ENCODE data around the gene HTR3D.
"Not testable (repeated sequence)": the region's sequence is repeated elsewhere in the genome, so short reads cannot be mapped to it uniquely, and the experiment has no call there.

The HTR3D gene

DNA sequence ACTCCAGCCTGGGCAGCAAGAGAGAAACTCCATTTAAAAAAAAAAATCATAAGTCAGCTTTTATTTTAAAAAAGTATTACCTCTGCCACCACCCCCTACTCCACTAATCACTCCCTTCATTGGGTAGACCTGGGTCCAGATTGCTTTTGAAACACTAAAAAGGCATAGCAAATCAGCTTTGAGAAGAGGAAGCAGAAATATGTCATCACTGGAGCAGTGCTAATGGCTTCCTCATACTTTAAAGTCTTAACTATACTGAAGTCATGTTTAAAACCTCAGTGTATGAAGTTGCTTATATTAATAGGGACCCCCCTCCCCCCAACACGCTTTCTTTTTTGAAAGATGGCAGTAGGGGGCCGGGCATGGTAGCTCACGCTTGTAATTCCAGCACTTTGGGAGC, 1.0 kb upstream of the HTR3D start:
- Histone ChIP-seq H3K27ac (replicated peaks; ENCODE audit: low read length) (no peak overlapping the region), H3K18ac (ENCODE audit: low read length) (no peak overlapping the region), H3K14ac (ENCODE audit: low read length) (no peak overlapping the region), H3K4ac (ENCODE audit: low read length) (no peak overlapping the region), H4K91ac (ENCODE audit: low read depth, low read length, poor library complexity) (no peak overlapping the region), H3K27me3 (ENCODE audit: control insufficient read depth in 3 of 3, insufficient read depth in 3 of 3, low read depth in 1 of 3, low read length in 3 of 3) (peaks cover 0 to 3% (median 0%) of the 10 kb centered on the region in 3 experiments), H2BK15ac (ENCODE audit: low read length) (no peak overlapping the region), H3K9me3 (replicated peaks in 1 of 2; ENCODE audit: control insufficient read depth in 2 of 2, insufficient read depth in 1 of 2, low read depth in 1 of 2, low read length in 2 of 2) (no peaks in the 10 kb centered on the region), H3K4me1 (ENCODE audit: control insufficient read depth in 2 of 2, insufficient read depth in 1 of 2, low read depth in 1 of 2, low read length in 2 of 2) (no peaks in the 10 kb centered on the region), H2BK12ac (ENCODE audit: low read length) (no peak overlapping the region), H3K36me3 (replicated peaks in 1 of 2; ENCODE audit: control insufficient read depth in 2 of 2, insufficient read depth in 2 of 2, low read length in 2 of 2) (no peaks in the 10 kb centered on the region), H3K4me2 (ENCODE audit: insufficient read depth, low read length, poor library complexity, severe bottlenecking) (no peak overlapping the region), H3K23ac (ENCODE audit: low read depth, low read length, poor library complexity) (no peak overlapping the region), H2BK5ac (ENCODE audit: low read length) (no peak overlapping the region), H3K79me1 (ENCODE audit: low read depth, low read length) (no peaks in the 10 kb centered on the region), H3K9ac (ENCODE audit: low read depth, low read length, poor library complexity) (no peak overlapping the region), H3K4me3 (ENCODE audit: low read length in 2 of 2) (no peak overlapping the region), H2AK5ac (ENCODE audit: low read depth, low read length) (no peak overlapping the region), H4K8ac (ENCODE audit: low read depth, low read length) (no peak overlapping the region), H2AFZ (ENCODE audit: low read length) (no peak overlapping the region), H2BK120ac (ENCODE audit: low read depth, low read length) (no peak overlapping the region)
- DNase-seq (ENCODE audit: low spot score), result no peak
- WGBS, 2 donors (ENCODE audit: extremely low coverage in 2 of 2, insufficient read length in 2 of 2, insufficient replicate concordance in 1 of 2), result no CpG with 5 or more reads among the region's 3 CpGs

- Histone ChIP-seq H2BK5ac (ENCODE audit: low read length) (no peak overlapping the region), H3K27me3 (ENCODE audit: control insufficient read depth in 3 of 3, insufficient read depth in 3 of 3, low read depth in 1 of 3, low read length in 3 of 3) (peaks cover 0 to 27% (median 0%) of the 10 kb centered on the region in 3 experiments), H2BK15ac (ENCODE audit: low read length) (no peak overlapping the region), H3K9me3 (replicated peaks in 1 of 2; ENCODE audit: control insufficient read depth in 2 of 2, insufficient read depth in 1 of 2, low read depth in 1 of 2, low read length in 2 of 2) (no peaks in the 10 kb centered on the region), H3K36me3 (replicated peaks in 1 of 2; ENCODE audit: control insufficient read depth in 2 of 2, insufficient read depth in 2 of 2, low read length in 2 of 2) (no peaks in the 10 kb centered on the region), H4K91ac (ENCODE audit: low read depth, low read length, poor library complexity) (no peak overlapping the region), H2BK120ac (ENCODE audit: low read depth, low read length) (no peak overlapping the region), H3K4ac (ENCODE audit: low read length) (no peak overlapping the region), H3K27ac (replicated peaks; ENCODE audit: low read length) (no peak overlapping the region), H3K79me1 (ENCODE audit: low read depth, low read length) (no peaks in the 10 kb centered on the region), H4K8ac (ENCODE audit: low read depth, low read length) (no peak overlapping the region), H3K4me3 (ENCODE audit: low read length in 2 of 2) (no peak overlapping the region), H2AK5ac (ENCODE audit: low read depth, low read length) (no peak overlapping the region), H2BK12ac (ENCODE audit: low read length) (no peak overlapping the region), H3K4me2 (ENCODE audit: insufficient read depth, low read length, poor library complexity, severe bottlenecking) (no peak overlapping the region), H3K23ac (ENCODE audit: low read depth, low read length, poor library complexity) (no peak overlapping the region), H2AFZ (ENCODE audit: low read length) (no peak overlapping the region), H3K14ac (ENCODE audit: low read length) (no peak overlapping the region), H3K4me1 (ENCODE audit: control insufficient read depth in 2 of 2, insufficient read depth in 1 of 2, low read depth in 1 of 2, low read length in 2 of 2) (no peaks in the 10 kb centered on the region), H3K9ac (ENCODE audit: low read depth, low read length, poor library complexity) (no peak overlapping the region), H3K18ac (ENCODE audit: low read length) (no peak overlapping the region)
- DNase-seq (ENCODE audit: low spot score), result no peak
- no CpG with 5 or more reads among the region's 7 CpGs for WGBS, 2 donors (ENCODE audit: extremely low coverage in 2 of 2, insufficient read length in 2 of 2, insufficient replicate concordance in 1 of 2)
Observed at GRCh38 chr3:184037816-184038215, 6.3 kb downstream of the HTR3D start.

- H2BK120ac ChIP-seq (ENCODE audit: low read depth, low read length); H3K9ac ChIP-seq (ENCODE audit: low read depth, low read length, poor library complexity); H3K4ac ChIP-seq (ENCODE audit: low read length); H4K91ac ChIP-seq (ENCODE audit: low read depth, low read length, poor library complexity); H3K4me2 ChIP-seq (ENCODE audit: insufficient read depth, low read length, poor library complexity, severe bottlenecking); H2AK5ac ChIP-seq (ENCODE audit: low read depth, low read length); H2BK5ac ChIP-seq (ENCODE audit: low read length); H2BK12ac ChIP-seq (ENCODE audit: low read length); H3K27ac ChIP-seq (replicated peaks; ENCODE audit: low read length); H3K9me3 ChIP-seq (replicated peaks in 1 of 2; ENCODE audit: control insufficient read depth in 2 of 2, insufficient read depth in 1 of 2, low read depth in 1 of 2, low read length in 2 of 2); H3K4me3 ChIP-seq (ENCODE audit: low read length in 2 of 2); H3K79me1 ChIP-seq (ENCODE audit: low read depth, low read length); H3K4me1 ChIP-seq (ENCODE audit: control insufficient read depth in 2 of 2, insufficient read depth in 1 of 2, low read depth in 1 of 2, low read length in 2 of 2); H4K8ac ChIP-seq (ENCODE audit: low read depth, low read length); H2AFZ ChIP-seq (ENCODE audit: low read length); H3K23ac ChIP-seq (ENCODE audit: low read depth, low read length, poor library complexity); DNase-seq (ENCODE audit: low spot score); H3K18ac ChIP-seq (ENCODE audit: low read length); H3K14ac ChIP-seq (ENCODE audit: low read length); H2BK15ac ChIP-seq (ENCODE audit: low read length); H3K36me3 ChIP-seq (replicated peaks in 1 of 2; ENCODE audit: control insufficient read depth in 2 of 2, insufficient read depth in 2 of 2, low read length in 2 of 2): not testable (repeated sequence)
- WGBS, 2 donors (ENCODE audit: extremely low coverage in 2 of 2, insufficient read length in 2 of 2, insufficient replicate concordance in 1 of 2), result no CpG with 5 or more reads among the region's 9 CpGs
- H3K27me3 ChIP-seq (ENCODE audit: control insufficient read depth in 3 of 3, insufficient read depth in 3 of 3, low read depth in 1 of 3, low read length in 3 of 3), result peaks cover 0 to 27% (median 0%) of the 10 kb centered on the region in 3 experiments
Observed at GRCh38 chr3:184038307-184038706, 6.8 kb downstream of the HTR3D start.

DNA sequence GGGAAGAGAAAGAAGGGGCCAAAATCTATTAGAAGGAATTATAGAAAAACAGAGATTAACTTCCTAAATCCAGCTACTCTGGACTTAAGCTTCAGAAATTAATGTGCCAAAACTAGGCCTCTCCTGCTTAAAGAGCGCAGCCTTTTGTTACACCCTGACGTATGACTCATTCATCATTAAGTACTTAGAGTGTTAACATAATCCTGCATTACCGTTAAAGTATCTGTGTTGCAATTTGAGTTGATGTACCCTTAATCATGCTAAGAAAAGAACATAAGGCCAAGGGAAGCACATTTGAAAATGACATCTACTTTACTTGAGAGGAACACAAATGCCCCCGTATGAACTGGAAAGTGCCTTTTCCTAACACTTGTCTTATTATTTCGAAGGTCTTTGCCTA, 7.9 kb downstream of the HTR3D start:
- H3K4me3 ChIP-seq (ENCODE audit: low read length in 2 of 2), result no peak overlapping the region
- H3K79me1 ChIP-seq (ENCODE audit: low read depth, low read length), result no peaks in the 10 kb centered on the region
- H3K14ac ChIP-seq (ENCODE audit: low read length), result no peak overlapping the region
- no peak overlapping the region for H2AFZ ChIP-seq (ENCODE audit: low read length)
- no peak overlapping the region for H3K4ac ChIP-seq (ENCODE audit: low read length)
- no peak overlapping the region for H4K91ac ChIP-seq (ENCODE audit: low read depth, low read length, poor library complexity)
- no peaks in the 10 kb centered on the region for H3K4me1 ChIP-seq (ENCODE audit: control insufficient read depth in 2 of 2, insufficient read depth in 1 of 2, low read depth in 1 of 2, low read length in 2 of 2)
- no peak overlapping the region for H3K9ac ChIP-seq (ENCODE audit: low read depth, low read length, poor library complexity)
- H3K23ac ChIP-seq (ENCODE audit: low read depth, low read length, poor library complexity), result no peak overlapping the region
- H3K27ac ChIP-seq (replicated peaks; ENCODE audit: low read length), result no peak overlapping the region
- H4K8ac ChIP-seq (ENCODE audit: low read depth, low read length), result no peak overlapping the region
- H3K36me3 ChIP-seq (replicated peaks in 1 of 2; ENCODE audit: control insufficient read depth in 2 of 2, insufficient read depth in 2 of 2, low read length in 2 of 2), result no peaks in the 10 kb centered on the region
- no peak for DNase-seq (ENCODE audit: low spot score)
- H3K4me2 ChIP-seq (ENCODE audit: insufficient read depth, low read length, poor library complexity, severe bottlenecking), result no peak overlapping the region
- no peak overlapping the region for H2BK12ac ChIP-seq (ENCODE audit: low read length)
- no peak overlapping the region for H2BK5ac ChIP-seq (ENCODE audit: low read length)
- no peak overlapping the region for H2BK15ac ChIP-seq (ENCODE audit: low read length)
- H2BK120ac ChIP-seq (ENCODE audit: low read depth, low read length), result no peak overlapping the region
- H3K27me3 ChIP-seq (ENCODE audit: control insufficient read depth in 3 of 3, insufficient read depth in 3 of 3, low read depth in 1 of 3, low read length in 3 of 3), result peaks cover 0 to 27% (median 0%) of the 10 kb centered on the region in 3 experiments
- H3K9me3 ChIP-seq (replicated peaks in 1 of 2; ENCODE audit: control insufficient read depth in 2 of 2, insufficient read depth in 1 of 2, low read depth in 1 of 2, low read length in 2 of 2), result no peaks in the 10 kb centered on the region
- WGBS, 2 donors (ENCODE audit: extremely low coverage in 2 of 2, insufficient read length in 2 of 2, insufficient replicate concordance in 1 of 2), result no CpG with 5 or more reads among the region's 5 CpGs
- no peak overlapping the region for H2AK5ac ChIP-seq (ENCODE audit: low read depth, low read length)
- H3K18ac ChIP-seq (ENCODE audit: low read length), result no peak overlapping the region
